Measurements from ENCODE around the gene NLRP1. TPM values are rescaled to one million over a fixed set of nuclear protein-coding genes. Genes with fewer than 3 reads are reported as not detected.

Gene NLRP1
- total RNA-seq, 1 donor from 2014 or later: 29.3 TPM

- Histone ChIP-seq H3F3A (ENCODE audit: low read depth) (peaks cover 20% of the 10 kb centered on the region), H3K79me2 (ENCODE audit: low read depth) (no peaks in the 10 kb centered on the region), H3K36me3 (no peaks in the 10 kb centered on the region), H3K9me3 (ENCODE audit: low read depth) (no peaks in the 10 kb centered on the region), H3K4me1 (peaks cover 11% of the 10 kb centered on the region), H3K9ac (peak overlapping the region; percentile 36), H3K4me2 (peak overlapping the region; percentile 99), H3K4me3 (peak overlapping the region; percentile 88), H3K27me3 (peaks cover 54% of the 10 kb centered on the region), H2AFZ (replicated peaks) (peak overlapping the region; percentile 78), H4K20me1 (ENCODE audit: low read depth) (no peaks in the 10 kb centered on the region), H3K27ac (no peak overlapping the region)
- peak overlapping the region; percentile 24 for H3K27ac Mint-ChIP-seq
- no peaks in the 10 kb centered on the region for H3K27me3 Mint-ChIP-seq (ENCODE audit: insufficient read depth, low read depth)
- peaks cover 10% of the 10 kb centered on the region for H3K9me3 Mint-ChIP-seq
- DNase-seq (ENCODE audit: low spot score): peak; percentile 100
- TF ChIP-seq EZH2phosphoT487 (IDR thresholded peaks at IDR 0.05) (no peak), EZH2 (IDR thresholded peaks at IDR 0.05) (no peak), CTCF (IDR thresholded peaks at IDR 0.05) (peak; percentile 3)
- H3K4me1 Mint-ChIP-seq: peaks cover 24% of the 10 kb centered on the region
- peaks cover 15% of the 10 kb centered on the region for H3K36me3 Mint-ChIP-seq
- H3K4me3 Mint-ChIP-seq: peak overlapping the region; percentile 99
These were observed 83.5 kb downstream of the NLRP1 start for GRCh38 chr17:5500589-5501391.

GRCh38 chr17:5500247-5500588 lies 84.1 kb downstream of the NLRP1 start:
- H3K27ac ChIP-seq: no peak overlapping the region

GRCh38 chr17:5499476-5500231 lies 84.7 kb downstream of the NLRP1 start:
- Histone ChIP-seq H3K9ac (no peak overlapping the region), H3K79me2 (ENCODE audit: low read depth) (no peaks in the 10 kb centered on the region), H3K4me3 (peak overlapping the region; percentile 88), H3K4me1 (peaks cover 11% of the 10 kb centered on the region), H3K27ac (no peak overlapping the region), H3K9me3 (ENCODE audit: low read depth) (no peaks in the 10 kb centered on the region), H2AFZ (replicated peaks) (peak overlapping the region; percentile 59), H3F3A (ENCODE audit: low read depth) (peaks cover 20% of the 10 kb centered on the region), H3K4me2 (peak overlapping the region; percentile 99), H4K20me1 (ENCODE audit: low read depth) (no peaks in the 10 kb centered on the region), H3K36me3 (no peaks in the 10 kb centered on the region), H3K27me3 (peaks cover 64% of the 10 kb centered on the region)
- peak; percentile 75 for DNase-seq (ENCODE audit: low spot score)
- no peaks in the 10 kb centered on the region for H3K27me3 Mint-ChIP-seq (ENCODE audit: insufficient read depth, low read depth)
- H3K27ac Mint-ChIP-seq: peak overlapping the region; percentile 24
- peak overlapping the region; percentile 99 for H3K4me3 Mint-ChIP-seq
- peaks cover 10% of the 10 kb centered on the region for H3K9me3 Mint-ChIP-seq
- peaks cover 21% of the 10 kb centered on the region for H3K4me1 Mint-ChIP-seq
- peaks cover 15% of the 10 kb centered on the region for H3K36me3 Mint-ChIP-seq
- TF ChIP-seq CTCF (IDR thresholded peaks at IDR 0.05): no peak
- TF ChIP-seq EZH2 (IDR thresholded peaks at IDR 0.05): peak; percentile 3
- TF ChIP-seq EZH2phosphoT487 (IDR thresholded peaks at IDR 0.05): no peak

More at GRCh38 chr17:5500247-5500588, 84.1 kb downstream of the NLRP1 start:
- peak overlapping the region; percentile 24 for H3K27ac Mint-ChIP-seq
- no peak for DNase-seq (ENCODE audit: low spot score)
- Histone ChIP-seq H3K4me1 (peaks cover 11% of the 10 kb centered on the region), H3K79me2 (ENCODE audit: low read depth) (no peaks in the 10 kb centered on the region), H3F3A (ENCODE audit: low read depth) (peaks cover 20% of the 10 kb centered on the region), H3K4me3 (peak overlapping the region; percentile 88), H2AFZ (replicated peaks) (peak overlapping the region; percentile 78), H4K20me1 (ENCODE audit: low read depth) (no peaks in the 10 kb centered on the region), H3K27me3 (peaks cover 60% of the 10 kb centered on the region), H3K4me2 (peak overlapping the region; percentile 99), H3K9ac (peak overlapping the region; percentile 36), H3K36me3 (no peaks in the 10 kb centered on the region), H3K9me3 (ENCODE audit: low read depth) (no peaks in the 10 kb centered on the region)
- H3K36me3 Mint-ChIP-seq: peaks cover 15% of the 10 kb centered on the region
- H3K9me3 Mint-ChIP-seq: peaks cover 10% of the 10 kb centered on the region
- H3K27me3 Mint-ChIP-seq (ENCODE audit: insufficient read depth, low read depth): no peaks in the 10 kb centered on the region
- peaks cover 21% of the 10 kb centered on the region for H3K4me1 Mint-ChIP-seq
- H3K4me3 Mint-ChIP-seq: peak overlapping the region; percentile 99
- TF ChIP-seq CTCF (IDR thresholded peaks at IDR 0.05) (no peak), EZH2 (IDR thresholded peaks at IDR 0.05) (peak; percentile 12), EZH2phosphoT487 (IDR thresholded peaks at IDR 0.05) (no peak)

Measured in neural progenitor cell (in vitro differentiated cells).